Thyroid gland (tissue), 4 donors: ENCODE data around the gene OPALIN. TPM values are rescaled to one million over a fixed set of nuclear protein-coding genes. Genes with fewer than 3 reads are reported as not detected.
A peak's percentile ranks its signal among the peaks of the same experiment; 100 is the strongest.
"Not testable (repeated sequence)": the region's sequence is repeated elsewhere in the genome, so short reads cannot be mapped to it uniquely, and the experiment has no call there.

Experiments
- DNase-seq, 2 donors: peaks; one replicate each; pipeline ENCODE4 v3.0.0-alpha.2; 2019
- H3K27ac ChIP-seq, 3 donors: fragments of 200-600 bp; sonication (generic); 1 replicate in 2 of 3; 2 replicates in 1 of 3; pipeline ENCODE4 v1.5.1; 2016 to 2019; ENCODE audit warnings: mild to moderate bottlenecking in 1 of 3, moderate library complexity in 1 of 3
- H3K27me3 ChIP-seq: fragments of 200-600 bp; sonication (generic); one replicate; pipeline ENCODE4 v1.5.1; 2019
- H3K36me3 ChIP-seq, 2 donors: fragments of 200-600 bp; sonication (generic); one replicate each; pipeline ENCODE4 v1.5.1; 2016 to 2019
- H3K4me1 ChIP-seq, 2 donors: fragments of 200-600 bp; sonication (generic); one replicate each; pipeline ENCODE4 v1.5.1; 2017 to 2019
- H3K4me3 ChIP-seq, 3 donors: fragments of 200-600 bp; sonication (generic); replicated peaks in 1 of 3; 1 replicate in 2 of 3; 2 replicates in 1 of 3; pipeline ENCODE4 v1.5.1; 2016; ENCODE audit warnings: mild to moderate bottlenecking in 1 of 3
- H3K9me3 ChIP-seq: fragments of 200-600 bp; sonication (generic); one replicate; pipeline ENCODE4 v1.5.1; 2017
- POLR2A ChIP-seq, 2 donors: fragments of 450-650 bp; IDR thresholded peaks; one replicate each; pipeline ENCODE4 v1.6.1; 2017; ENCODE audit warnings: antibody characterized with exemption in 2 of 2, mild to moderate bottlenecking in 2 of 2, moderate library complexity in 1 of 2
- WGBS, 2 donors: methylation state at CpG; one replicate each; pipeline ENCODE4 v1.1.5; 2017; 5-methylcytosine and 5-hydroxymethylcytosine counted together
- intact Hi-C: fragments of 100-400 bp; cut with DNase I; formaldehyde crosslinking; loops from one replicate; pipeline ENCODE4 v1.15.1; 2023
- total RNA-seq, 4 donors: library from RNA; depleted of rRNA; stranded (reverse); fragments of >200 nt; gene quantifications; one replicate each; pipeline ENCODE4 v1.2.3, GENCODE V29; 2016
- TF ChIP-seq, protein P1 (sequence below), 6 experiments: fragments of 200-600 bp in 3 of 6; fragments of 450-650 bp in 3 of 6; sonication (generic) in 3 of 6; IDR thresholded peaks; one replicate each; pipeline ENCODE4 v1.5.1; 2016 to 2019; ENCODE audit warnings: antibody characterized with exemption in 6 of 6, mild to moderate bottlenecking in 2 of 6, inconsistent platforms in 1 of 6, moderate library complexity in 1 of 6

OPALIN gene
- total RNA-seq, 4 donors from 2014 or later, result not detected

DNA sequence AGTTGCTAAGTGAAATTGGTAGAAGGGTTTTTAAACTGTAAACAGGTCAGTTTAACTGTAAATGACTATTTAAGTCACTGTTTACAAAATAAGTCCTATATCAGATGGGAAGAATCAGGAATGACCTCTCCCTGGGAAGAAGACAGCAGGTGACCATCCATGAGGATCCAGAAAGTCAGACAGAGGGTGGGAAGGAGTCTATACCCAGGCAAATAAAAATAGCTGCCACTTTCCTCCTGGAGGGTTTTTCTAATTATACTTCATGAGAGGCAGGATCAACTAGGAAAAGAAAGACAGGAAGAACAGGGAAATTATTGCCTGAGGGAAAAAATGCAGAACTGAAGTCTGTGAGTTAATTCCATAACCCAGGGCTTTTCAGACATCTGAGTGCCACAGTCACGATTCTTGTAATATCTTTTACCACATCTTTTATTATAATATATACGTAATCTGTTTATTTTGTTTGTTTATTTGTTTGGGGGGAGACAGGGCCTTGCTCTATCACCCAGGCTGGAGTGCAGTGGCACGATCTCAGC is 47.6 kb downstream of the OPALIN start:
- Histone ChIP-seq H3K27me3 (no peaks in the 10 kb centered on the region), H3K9me3 (no peaks in the 10 kb centered on the region), H3K4me3 (no peak overlapping the region), H3K36me3 (no peaks in the 10 kb centered on the region), H3K4me1 (peaks cover 14 to 19% of the 10 kb centered on the region in 2 donors), H3K27ac (no peak overlapping the region)
- DNase-seq, result no peak
- no peak for TF ChIP-seq POLR2A (IDR thresholded peaks at IDR 0.05)
- TF ChIP-seq, protein P1, sequence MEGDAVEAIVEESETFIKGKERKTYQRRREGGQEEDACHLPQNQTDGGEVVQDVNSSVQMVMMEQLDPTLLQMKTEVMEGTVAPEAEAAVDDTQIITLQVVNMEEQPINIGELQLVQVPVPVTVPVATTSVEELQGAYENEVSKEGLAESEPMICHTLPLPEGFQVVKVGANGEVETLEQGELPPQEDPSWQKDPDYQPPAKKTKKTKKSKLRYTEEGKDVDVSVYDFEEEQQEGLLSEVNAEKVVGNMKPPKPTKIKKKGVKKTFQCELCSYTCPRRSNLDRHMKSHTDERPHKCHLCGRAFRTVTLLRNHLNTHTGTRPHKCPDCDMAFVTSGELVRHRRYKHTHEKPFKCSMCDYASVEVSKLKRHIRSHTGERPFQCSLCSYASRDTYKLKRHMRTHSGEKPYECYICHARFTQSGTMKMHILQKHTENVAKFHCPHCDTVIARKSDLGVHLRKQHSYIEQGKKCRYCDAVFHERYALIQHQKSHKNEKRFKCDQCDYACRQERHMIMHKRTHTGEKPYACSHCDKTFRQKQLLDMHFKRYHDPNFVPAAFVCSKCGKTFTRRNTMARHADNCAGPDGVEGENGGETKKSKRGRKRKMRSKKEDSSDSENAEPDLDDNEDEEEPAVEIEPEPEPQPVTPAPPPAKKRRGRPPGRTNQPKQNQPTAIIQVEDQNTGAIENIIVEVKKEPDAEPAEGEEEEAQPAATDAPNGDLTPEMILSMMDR (IDR thresholded peaks at IDR 0.05), result no peak
- 83 to 88% methylated on average over 3 of the region's 3 CpGs for whole genome bisulfite sequencing, 2 donors
- intact Hi-C loops, result no loop called here

DNA sequence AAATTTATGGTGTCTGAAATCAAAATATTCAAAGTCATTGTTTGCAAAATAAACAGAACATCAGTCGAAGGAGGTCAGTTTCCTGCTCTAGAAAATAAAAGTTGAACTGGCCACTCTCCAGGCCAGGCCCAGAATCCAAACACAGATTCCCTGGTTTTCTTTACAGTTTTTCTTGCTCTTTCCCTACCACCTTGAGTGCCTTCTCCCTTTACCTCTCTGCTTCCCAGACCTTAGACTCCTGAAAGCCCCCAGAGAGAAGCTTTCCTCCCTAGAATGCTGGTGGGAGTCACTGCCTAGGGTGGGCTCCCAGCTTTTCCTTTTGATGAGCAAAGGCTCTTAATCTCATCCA is 48.5 kb downstream of the OPALIN start:
- Histone ChIP-seq H3K27ac (peak overlapping the region in 2 of 3 donors; percentile 41 to 49), H3K4me3 (no peak overlapping the region), H3K36me3 (no peaks in the 10 kb centered on the region), H3K27me3 (no peaks in the 10 kb centered on the region), H3K9me3 (no peaks in the 10 kb centered on the region), H3K4me1 (peaks cover 14 to 19% of the 10 kb centered on the region in 2 donors)
- WGBS, 2 donors, result 8 to 17% methylated on average over 1 of the region's 1 CpG
- intact Hi-C loops, result no loop called here
- TF ChIP-seq, protein P1 (IDR thresholded peaks at IDR 0.05), result no peak
- TF ChIP-seq POLR2A (IDR thresholded peaks at IDR 0.05), result no peak
- DNase-seq, result no peak

DNA sequence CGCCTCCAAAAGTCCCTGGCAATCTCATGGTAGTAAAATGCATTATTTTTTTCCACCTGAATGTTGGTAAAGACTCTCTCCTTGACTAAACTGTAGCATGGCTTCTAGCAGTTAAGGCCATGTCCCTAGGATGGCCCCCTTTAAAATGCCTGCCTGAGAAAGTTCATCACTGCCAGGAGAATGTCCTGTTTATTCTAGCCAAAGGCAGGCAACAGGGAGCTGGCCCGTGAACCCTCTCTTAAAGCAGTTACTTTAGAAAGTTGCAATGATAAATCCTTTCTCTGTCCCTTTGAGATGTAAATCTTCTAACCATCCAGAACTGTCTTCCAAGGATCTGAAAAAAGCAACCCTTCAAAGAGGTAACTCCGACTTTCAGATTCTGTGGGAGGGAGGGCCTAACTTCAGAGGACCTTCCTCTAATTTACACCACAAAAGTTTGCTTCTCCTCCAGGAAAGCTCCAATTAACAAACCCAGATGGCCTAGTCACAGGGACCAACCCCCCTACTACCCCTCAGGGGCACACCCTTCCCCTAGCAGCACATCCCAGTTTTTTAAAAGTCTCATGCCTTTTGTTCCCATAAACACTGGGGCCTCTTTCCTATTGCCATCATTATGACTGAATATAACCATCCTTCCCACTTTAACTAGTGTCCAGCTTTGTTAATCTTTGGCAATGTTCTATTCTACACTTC is 49.0 kb downstream of the OPALIN start:
- TF ChIP-seq POLR2A (IDR thresholded peaks at IDR 0.05), result no peak
- TF ChIP-seq, protein P1 (IDR thresholded peaks at IDR 0.05), result no peak
- peak in 1 of 2 donors; percentile 35 for DNase-seq
- intact Hi-C loops, result no loop called here
- Histone ChIP-seq H3K27ac (peak overlapping the region; percentile 29 to 49 (median 41)), H3K36me3 (no peaks in the 10 kb centered on the region), H3K4me1 (peaks cover 14 to 19% of the 10 kb centered on the region in 2 donors), H3K27me3 (no peaks in the 10 kb centered on the region), H3K4me3 (no peak overlapping the region), H3K9me3 (no peaks in the 10 kb centered on the region)
- WGBS, 2 donors, result 58% methylated on average over 3 of the region's 3 CpGs

DNA sequence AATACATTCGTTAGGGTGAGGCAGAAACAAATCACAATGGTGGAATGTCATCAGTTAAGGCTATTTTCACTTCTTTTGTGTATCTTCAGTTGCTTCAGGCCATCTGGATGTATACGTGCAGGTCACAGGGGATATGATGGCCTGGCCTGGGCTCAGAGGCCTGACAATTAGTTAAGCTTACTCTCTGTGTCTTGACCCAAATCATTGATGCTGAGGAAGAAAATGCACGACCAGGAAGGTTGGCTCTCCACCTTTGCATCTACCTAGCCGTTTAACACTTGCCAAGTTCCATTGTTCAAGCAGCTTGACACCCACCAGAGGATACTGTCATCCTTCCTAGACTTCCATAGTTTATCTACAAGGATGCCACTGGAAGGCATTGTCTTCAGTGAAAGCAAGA is 49.9 kb downstream of the OPALIN start:
- H3K27me3 ChIP-seq, H3K27ac ChIP-seq, H3K9me3 ChIP-seq, DNase-seq, H3K4me3 ChIP-seq, H3K36me3 ChIP-seq, intact Hi-C loops: not testable (repeated sequence)
- 78% methylated on average over 4 of the region's 4 CpGs for WGBS, 2 donors
- peaks cover 14 to 19% of the 10 kb centered on the region in 2 donors for H3K4me1 ChIP-seq

DNA sequence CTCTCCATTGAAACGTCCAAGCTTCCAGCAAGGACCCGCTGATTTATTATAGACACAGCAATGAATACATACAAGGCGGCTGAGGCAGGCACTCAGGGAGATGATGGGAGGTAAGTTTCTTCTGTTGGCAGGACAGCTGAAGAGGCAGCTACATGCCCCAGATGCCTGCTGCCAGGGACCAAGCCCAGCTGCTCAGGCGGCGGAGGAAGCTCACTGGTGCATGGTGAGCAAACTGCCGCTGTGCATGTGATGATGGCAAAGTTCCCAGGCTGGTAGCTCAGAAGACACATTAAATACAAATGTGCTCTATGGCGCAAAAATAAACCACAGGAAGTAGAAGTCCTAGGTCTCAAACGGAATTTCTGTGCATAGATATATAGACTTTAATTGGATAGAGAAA is 52.3 kb downstream of the OPALIN start:
- Histone ChIP-seq H3K9me3 (no peaks in the 10 kb centered on the region), H3K4me1 (peaks cover 14 to 19% of the 10 kb centered on the region in 2 donors), H3K36me3 (no peaks in the 10 kb centered on the region), H3K27ac (peak overlapping the region; percentile 41 to 66 (median 48)), H3K4me3 (no peak overlapping the region), H3K27me3 (no peaks in the 10 kb centered on the region)
- TF ChIP-seq, protein P1 (IDR thresholded peaks at IDR 0.05), result no peak
- TF ChIP-seq POLR2A (IDR thresholded peaks at IDR 0.05), result no peak
- DNase-seq, result peak; percentile 95 to 96
- intact Hi-C loops, result no loop called here
- 11 to 27% methylated on average over 8 of the region's 8 CpGs for WGBS, 2 donors
